Nephron progenitor cell (in vitro differentiated cells): ENCODE results near the gene KYAT1.

Source experiments
- DNase-seq: peaks from one replicate; pipeline ENCODE4 v3.0.0; 2021
- H3K27ac Mint-ChIP-seq: 2 replicates; pipeline ENCODE4 v1.8.0; 2021; ENCODE audit warnings: mild to moderate bottlenecking, moderate library complexity, mixed read lengths
- H3K27me3 Mint-ChIP-seq: 2 replicates; pipeline ENCODE4 v1.8.0; 2021; ENCODE audit warnings: mild to moderate bottlenecking, low read depth, mixed read lengths; ENCODE audit not compliant: poor library complexity
- H3K36me3 Mint-ChIP-seq: 2 replicates; pipeline ENCODE4 v1.8.0; 2021; ENCODE audit warnings: low read depth, mixed read lengths
- H3K4me1 Mint-ChIP-seq: 2 replicates; pipeline ENCODE4 v1.8.0; 2021; ENCODE audit warnings: mixed read lengths
- H3K4me3 Mint-ChIP-seq: 2 replicates; pipeline ENCODE4 v1.8.0; 2021; ENCODE audit warnings: mild to moderate bottlenecking, moderate library complexity, mixed read lengths
- H3K9me3 Mint-ChIP-seq: 2 replicates; pipeline ENCODE4 v1.8.0; 2021; ENCODE audit warnings: mild to moderate bottlenecking, moderate library complexity, mixed read lengths
- CTCF ChIP-seq: fragments of 200-600 bp; sonication (generic); IDR thresholded peaks from 2 replicates; pipeline ENCODE4 v1.5.0; 2021; ENCODE audit warnings: antibody characterized with exemption

KYAT1 gene

GRCh38 chr9:128921881-128922763 lies 40.4 kb upstream of the KYAT1 start:
- H3K27me3 Mint-ChIP-seq, result no peaks in the 10 kb centered on the region
- H3K4me1 Mint-ChIP-seq, result peaks cover 24% of the 10 kb centered on the region
- peak overlapping the region; percentile 87 for H3K27ac Mint-ChIP-seq
- DNase-seq, result peak; percentile 69
- no peak for TF ChIP-seq CTCF
- peak overlapping the region; percentile 81 for H3K4me3 Mint-ChIP-seq
- peaks cover 15% of the 10 kb centered on the region for H3K36me3 Mint-ChIP-seq
- H3K9me3 Mint-ChIP-seq, result no peaks in the 10 kb centered on the region

- TF ChIP-seq CTCF, result no peak
- H3K4me3 Mint-ChIP-seq, result peak within 1 kb of the TSS; percentile 81
Observed at GRCh38 chr9:128920381-128921058, 38.8 kb upstream of the KYAT1 start, which contains the start of gene PHYHD1. TSS of gene PHYHD1 (plus strand) at chr9:128920982. CDS start at chr9:128922324, 1,342 bp downstream.

GRCh38 chr9:128919402-128920089 lies 37.8 kb upstream of the KYAT1 start:
- H3K27ac Mint-ChIP-seq, result peak overlapping the region; percentile 92
- H3K36me3 Mint-ChIP-seq, result peaks cover 17% of the 10 kb centered on the region
- no peaks in the 10 kb centered on the region for H3K9me3 Mint-ChIP-seq
- H3K27me3 Mint-ChIP-seq, result no peaks in the 10 kb centered on the region
- peaks cover 24% of the 10 kb centered on the region for H3K4me1 Mint-ChIP-seq
- no peak for DNase-seq
- TF ChIP-seq CTCF, result no peak
- no peak overlapping the region for H3K4me3 Mint-ChIP-seq

More at GRCh38 chr9:128920381-128921058, 38.8 kb upstream of the KYAT1 start, which contains the start of gene PHYHD1:
- no peaks in the 10 kb centered on the region for H3K9me3 Mint-ChIP-seq
- DNase-seq, result no peak
- H3K36me3 Mint-ChIP-seq, result peaks cover 17% of the 10 kb centered on the region
- peak within 1 kb of the TSS; percentile 87 for H3K27ac Mint-ChIP-seq
- H3K27me3 Mint-ChIP-seq, result no peaks in the 10 kb centered on the region
- H3K4me1 Mint-ChIP-seq, result peaks cover 24% of the 10 kb centered on the region

- TF ChIP-seq CTCF, result no peak
- Mint-ChIP-seq H3K27ac (peak overlapping the region; percentile 92), H3K4me3 (no peak overlapping the region), H3K36me3 (peaks cover 17% of the 10 kb centered on the region), H3K27me3 (no peaks in the 10 kb centered on the region), H3K4me1 (peaks cover 24% of the 10 kb centered on the region), H3K9me3 (no peaks in the 10 kb centered on the region)
- DNase-seq, result no peak
Observed at GRCh38 chr9:128918921-128919320, 37.2 kb upstream of the KYAT1 start.

GRCh38 chr9:128917151-128917849 lies 35.5 kb upstream of the KYAT1 start:
- H3K27ac Mint-ChIP-seq, result peak overlapping the region; percentile 53
- H3K9me3 Mint-ChIP-seq, result no peaks in the 10 kb centered on the region
- H3K27me3 Mint-ChIP-seq, result peaks cover under 1% of the 10 kb centered on the region
- no peak overlapping the region for H3K4me3 Mint-ChIP-seq
- TF ChIP-seq CTCF, result no peak
- peaks cover 26% of the 10 kb centered on the region for H3K36me3 Mint-ChIP-seq
- DNase-seq, result no peak
- peaks cover 39% of the 10 kb centered on the region for H3K4me1 Mint-ChIP-seq
